Measurements from ENCODE around the gene CLK3.

GRCh38 chr15:74632601-74633000, 17.0 kb downstream of the CLK3 start:
- TF ChIP-seq POLR2A (IDR thresholded peaks at IDR 0.05; ENCODE audit: low read depth, low read length), result no peak
- no peak for TF ChIP-seq TAF1 (IDR thresholded peaks at IDR 0.05; ENCODE audit: borderline replicate concordance, low read depth, low read length)
- TF ChIP-seq POLR2AphosphoS5 (IDR thresholded peaks at IDR 0.05; ENCODE audit: low read depth, low read length), result no peak
